SK-N-SH treated with all-trans-retinoic acid at 6 μM for 48 hours (cell line): Measurements from ENCODE around the gene EFL1.

Experiments used
- ATAC-seq: fragments of 200-7000 bp; cut with Tn5 transposase; 3 replicates; pipeline ENCODE4 v1.9.1; 2020; ENCODE audit warnings: mild to moderate bottlenecking, moderate library complexity
- ARNTL ChIP-seq: fragments of 450-650 bp; formaldehyde crosslinking; IDR thresholded peaks from 2 replicates; pipeline ENCODE4 v1.5.0; 2020; ENCODE audit warnings: low read depth, mild to moderate bottlenecking, moderate library complexity, borderline replicate concordance
- BACH2 ChIP-seq: fragments of 250-450 bp; sonication (Bioruptor Pico); IDR thresholded peaks from 2 replicates; pipeline ENCODE4 v1.9.0; 2021; ENCODE audit warnings: mild to moderate bottlenecking, borderline replicate concordance
- CREB5 ChIP-seq: fragments of 250-450 bp; sonication (Bioruptor Pico); IDR thresholded peaks from 2 replicates; pipeline ENCODE4 v1.5.1; 2020; ENCODE audit warnings: low read depth, mild to moderate bottlenecking, moderate library complexity
- CSDC2 ChIP-seq: fragments of 250-450 bp; sonication (Bioruptor Pico); IDR thresholded peaks from 2 replicates; pipeline ENCODE4 v1.5.0; 2020; ENCODE audit warnings: mild to moderate bottlenecking, moderate library complexity
- CSRNP3 ChIP-seq: fragments of 250-450 bp; sonication (Bioruptor Pico); IDR thresholded peaks from 2 replicates; pipeline ENCODE4 v1.5.1; 2021; ENCODE audit warnings: mild to moderate bottlenecking, moderate library complexity
- ESRRG ChIP-seq: fragments of 250-450 bp; sonication (Bioruptor Pico); IDR thresholded peaks from 2 replicates; pipeline ENCODE4 v1.6.1; 2021; ENCODE audit warnings: mild to moderate bottlenecking
- ISL1 ChIP-seq: fragments of 250-450 bp; sonication (Bioruptor Pico); IDR thresholded peaks from 2 replicates; pipeline ENCODE4 v2.1.2; 2022; ENCODE audit warnings: mild to moderate bottlenecking, moderate library complexity
- PATZ1 ChIP-seq: fragments of 250-450 bp; sonication (Bioruptor Pico); IDR thresholded peaks from 2 replicates; pipeline ENCODE4 v1.8.0; 2020; ENCODE audit warnings: mild to moderate bottlenecking, moderate library complexity, borderline replicate concordance
- POU6F1 ChIP-seq: fragments of 250-450 bp; sonication (Bioruptor Pico); IDR thresholded peaks from 2 replicates; pipeline ENCODE4 v1.8.0; 2021; ENCODE audit warnings: low read depth, mild to moderate bottlenecking, moderate library complexity, borderline replicate concordance
- PPARA ChIP-seq: fragments of 250-450 bp; sonication (Bioruptor Pico); IDR thresholded peaks from 2 replicates; pipeline ENCODE4 v1.5.0; 2020; ENCODE audit warnings: mild to moderate bottlenecking, borderline replicate concordance
- RARB ChIP-seq: fragments of 250-450 bp; sonication (Bioruptor Pico); IDR thresholded peaks from 2 replicates; pipeline ENCODE4 v1.8.0; 2021; ENCODE audit warnings: mild to moderate bottlenecking, moderate library complexity
- TCF4 ChIP-seq: fragments of 250-450 bp; sonication (Bioruptor Pico); IDR thresholded peaks from 2 replicates; pipeline ENCODE4 v1.8.0; 2021; ENCODE audit warnings: mild to moderate bottlenecking, moderate library complexity, borderline replicate concordance
- TOX ChIP-seq: fragments of 250-450 bp; sonication (Bioruptor Pico); IDR thresholded peaks from 2 replicates; pipeline ENCODE4 v1.8.0; 2021; ENCODE audit warnings: mild to moderate bottlenecking, moderate library complexity, borderline replicate concordance
- TSHZ2 ChIP-seq: fragments of 250-450 bp; sonication (Bioruptor Pico); IDR thresholded peaks from 2 replicates; pipeline ENCODE4 v1.5.0; 2020; ENCODE audit warnings: mild to moderate bottlenecking, moderate library complexity
- ZC3H10 ChIP-seq: fragments of 250-450 bp; sonication (Bioruptor Pico); IDR thresholded peaks from 2 replicates; pipeline ENCODE4 v1.5.1; 2021; ENCODE audit warnings: mild to moderate bottlenecking, moderate library complexity
- ZFP30 ChIP-seq: fragments of 450-650 bp; formaldehyde crosslinking; IDR thresholded peaks from 2 replicates; pipeline ENCODE4 v1.5.0; 2022; ENCODE audit warnings: mild to moderate bottlenecking, moderate library complexity
- ZNF565 ChIP-seq: fragments of 450-650 bp; formaldehyde crosslinking; conservative IDR thresholded peaks from 2 replicates; pipeline ENCODE4 v1.5.0; 2020; ENCODE audit warnings: low read depth, mild to moderate bottlenecking, moderate library complexity
- ZNF8 ChIP-seq: fragments of 450-650 bp; formaldehyde crosslinking; IDR thresholded peaks from 2 replicates; pipeline ENCODE4 v1.5.0; 2020; ENCODE audit warnings: mild to moderate bottlenecking, moderate library complexity

The EFL1 gene

GRCh38 chr15:82183121-82184031, 79.2 kb downstream of the EFL1 start:
- TF ChIP-seq ESRRG (no peak), RARB (no peak), TSHZ2 (CRISPR knock-in tag) (no peak), ZNF565 (CRISPR knock-in tag) (no peak), TCF4 (CRISPR knock-in tag) (no peak), CREB5 (no peak), PPARA (CRISPR knock-in tag) (no peak), ZFP30 (no peak), BACH2 (CRISPR knock-in tag) (no peak), CSDC2 (no peak), ARNTL (CRISPR knock-in tag) (no peak), ZC3H10 (CRISPR knock-in tag) (no peak), ZNF8 (CRISPR knock-in tag) (no peak), ISL1 (CRISPR knock-in tag) (no peak)
- ATAC-seq, result peak; percentile 98

GRCh38 chr15:82181371-82181770, 81.2 kb downstream of the EFL1 start:
- no peak for TF ChIP-seq ZC3H10 (CRISPR knock-in tag)
- TF ChIP-seq PPARA (CRISPR knock-in tag), result no peak
- TF ChIP-seq ARNTL (CRISPR knock-in tag), result no peak
- TF ChIP-seq ESRRG, result no peak
- TF ChIP-seq RARB, result no peak
- TF ChIP-seq, all 23 proteins: peak for 0
- ATAC-seq, result no peak

- no peak for TF ChIP-seq PATZ1 (CRISPR knock-in tag)
- TF ChIP-seq TOX (CRISPR knock-in tag), result no peak
- TF ChIP-seq ZC3H10 (CRISPR knock-in tag), result no peak
- TF ChIP-seq ZNF8 (CRISPR knock-in tag), result no peak
- TF ChIP-seq ESRRG, result no peak
- TF ChIP-seq BACH2 (CRISPR knock-in tag), result no peak
- no peak for TF ChIP-seq TCF4 (CRISPR knock-in tag)
- TF ChIP-seq POU6F1 (CRISPR knock-in tag), result no peak
- peak; percentile 30; the same call in 2 of the 3 replicates for ATAC-seq
These were observed 84.5 kb downstream of the EFL1 start for GRCh38 chr15:82178061-82178460.

GRCh38 chr15:82177291-82178010, 85.1 kb downstream of the EFL1 start:
- ATAC-seq, result peak; percentile 20; the same call in 2 of the 3 replicates
- TF ChIP-seq ISL1 (CRISPR knock-in tag) (no peak), CSRNP3 (CRISPR knock-in tag) (no peak), POU6F1 (CRISPR knock-in tag) (no peak), PATZ1 (CRISPR knock-in tag) (no peak)
- TF ChIP-seq, all 23 proteins: peak for 0
